RWPE2 (cell line): ENCODE measurements around the gene WASF3.

Source experiments
- ATAC-seq: fragments of 200-7000 bp; cut with Tn5 transposase; 3 replicates; pipeline ENCODE4 v1.9.1; 2021; ENCODE audit warnings: low read depth
- DNase-seq: peaks from one replicate; pipeline ENCODE4 v3.0.0-alpha.2; 2020; ENCODE audit warnings: low spot score
- H3K27ac ChIP-seq: fragments of 450-650 bp; 2 replicates; pipeline ENCODE4 v1.5.1; 2017; ENCODE audit warnings: mild to moderate bottlenecking; ENCODE audit not compliant: poor library complexity, severe bottlenecking
- H3K27me3 ChIP-seq: fragments of 250-450 bp; sonication (Bioruptor Pico); 2 replicates; pipeline ENCODE4 v1.5.1; 2021; ENCODE audit warnings: mild to moderate bottlenecking, moderate library complexity; ENCODE audit not compliant: insufficient read depth, poor library complexity, severe bottlenecking
- H3K36me3 ChIP-seq: fragments of 250-450 bp; sonication (Bioruptor Pico); 2 replicates; pipeline ENCODE4 v1.5.1; 2020; ENCODE audit warnings: low read depth, mild to moderate bottlenecking, moderate library complexity
- H3K4me1 ChIP-seq: fragments of 250-450 bp; sonication (Bioruptor Pico); 2 replicates; pipeline ENCODE4 v1.5.1; 2021; ENCODE audit warnings: mild to moderate bottlenecking, moderate library complexity; ENCODE audit not compliant: insufficient read depth, poor library complexity, severe bottlenecking
- H3K4me3 ChIP-seq: fragments of 250-450 bp; sonication (Bioruptor Pico); 2 replicates; pipeline ENCODE4 v1.5.1; 2021; ENCODE audit warnings: mild to moderate bottlenecking, moderate library complexity; ENCODE audit not compliant: severe bottlenecking
- H3K9me3 ChIP-seq: fragments of 250-450 bp; sonication (Bioruptor Pico); 2 replicates; pipeline ENCODE4 v1.5.1; 2021; ENCODE audit warnings: mild to moderate bottlenecking, moderate library complexity; ENCODE audit not compliant: severe bottlenecking
- CTCF ChIP-seq: fragments of 450-650 bp; IDR thresholded peaks from one replicate; pipeline ENCODE4 v1.5.1; 2017; ENCODE audit warnings: mild to moderate bottlenecking, moderate library complexity; ENCODE audit not compliant: poor library complexity, severe bottlenecking

WASF3 gene

GRCh38 chr13:26697069-26697955 is 139.8 kb downstream of the WASF3 start:
- no peak for DNase-seq
- TF ChIP-seq CTCF: no peak

GRCh38 chr13:26698392-26699196 is 141.1 kb downstream of the WASF3 start:
- peak overlapping the region; percentile 11 for H3K4me3 ChIP-seq
- no peaks in the 10 kb centered on the region for H3K4me1 ChIP-seq
- no peaks in the 10 kb centered on the region for H3K36me3 ChIP-seq
- peak; percentile 90 for TF ChIP-seq CTCF
- no peak overlapping the region for H3K27ac ChIP-seq
- DNase-seq: no peak
- no peaks in the 10 kb centered on the region for H3K27me3 ChIP-seq
- peak; percentile 81 for ATAC-seq
- H3K9me3 ChIP-seq: no peaks in the 10 kb centered on the region

More at GRCh38 chr13:26697069-26697955, 139.8 kb downstream of the WASF3 start:
- Histone ChIP-seq H3K4me3 (no peak overlapping the region), H3K4me1 (no peaks in the 10 kb centered on the region), H3K27me3 (no peaks in the 10 kb centered on the region), H3K36me3 (no peaks in the 10 kb centered on the region), H3K9me3 (no peaks in the 10 kb centered on the region), H3K27ac (no peak overlapping the region)
- ATAC-seq: no peak

GRCh38 chr13:26699197-26699490 is 141.7 kb downstream of the WASF3 start:
- TF ChIP-seq CTCF: no peak
- no peak for ATAC-seq
- DNase-seq: no peak
- Histone ChIP-seq H3K36me3 (no peaks in the 10 kb centered on the region), H3K4me1 (no peaks in the 10 kb centered on the region), H3K27ac (no peak overlapping the region), H3K9me3 (no peaks in the 10 kb centered on the region), H3K4me3 (no peak overlapping the region), H3K27me3 (no peaks in the 10 kb centered on the region)

GRCh38 chr13:26705536-26705935 is 148.1 kb downstream of the WASF3 start:
- no peak for ATAC-seq

More at GRCh38 chr13:26705536-26705935, 148.1 kb downstream of the WASF3 start:
- TF ChIP-seq CTCF: no peak
- no peaks in the 10 kb centered on the region for H3K4me1 ChIP-seq
- H3K9me3 ChIP-seq: no peaks in the 10 kb centered on the region
- H3K36me3 ChIP-seq: no peaks in the 10 kb centered on the region
- H3K27ac ChIP-seq: no peak overlapping the region
- no peak overlapping the region for H3K4me3 ChIP-seq
- H3K27me3 ChIP-seq: no peaks in the 10 kb centered on the region
- no peak for DNase-seq
